Loucy (cell line): ENCODE measurements around the gene TMEM203.

Experiments used
- CTCF ChIP-seq: fragments of 200-600 bp; sonication (generic); conservative IDR thresholded peaks from 2 replicates; pipeline ENCODE4 v1.5.1; 2014; ENCODE audit warnings: mild to moderate bottlenecking, antibody characterized with exemption, low read length
- EZH2phosphoT487 ChIP-seq: fragments of 200-600 bp; IDR thresholded peaks from 2 replicates; pipeline ENCODE4 v1.6.1; 2018; ENCODE audit warnings: antibody characterized with exemption, mild to moderate bottlenecking, moderate library complexity, borderline replicate concordance

- TF ChIP-seq CTCF (no peak), EZH2phosphoT487 (no peak)
These were observed 26.7 kb upstream of the TMEM203 start for GRCh38 chr9:137232101-137232500.
